Activated CD4-positive, alpha-beta memory T cell treated with anti-CD3 and anti-CD28 coated beads for 36 hours (primary cell): Measurements from ENCODE around the gene ACYP1. TPM values are rescaled to one million over a fixed set of nuclear protein-coding genes. Genes with fewer than 3 reads are reported as not detected.

Experiments
- CTCF ChIA-PET: fragments of 350-600 bp; sonication (Branson Sonifier 250); formaldehyde crosslinking; loops from one replicate; lab custom pipeline; 2021; ENCODE audit warnings: antibody characterized with exemption, inconsistent platforms; lab: Charles Lee
- POLR2A ChIA-PET: fragments of 350-600 bp; sonication (Branson Sonifier 250); formaldehyde crosslinking; loops from one replicate; lab custom pipeline; 2021; ENCODE audit warnings: antibody characterized with exemption; lab: Charles Lee
- DNase-seq: peaks from one replicate; pipeline ENCODE4 v3.0.0-alpha.2; 2020
- H3K27ac Mint-ChIP-seq: one replicate; pipeline ENCODE4 v1.8.0; 2021; ENCODE audit warnings: mixed read lengths
- H3K27me3 Mint-ChIP-seq: one replicate; pipeline ENCODE4 v1.8.0; 2021; ENCODE audit warnings: mixed read lengths
- H3K36me3 Mint-ChIP-seq: one replicate; pipeline ENCODE4 v1.8.0; 2021; ENCODE audit warnings: mixed read lengths
- H3K4me1 Mint-ChIP-seq: one replicate; pipeline ENCODE4 v1.8.0; 2021; ENCODE audit warnings: low read depth, mixed read lengths
- H3K4me3 Mint-ChIP-seq: one replicate; pipeline ENCODE4 v1.8.0; 2021; ENCODE audit warnings: mild to moderate bottlenecking, mixed read lengths
- H3K9me3 Mint-ChIP-seq: one replicate; pipeline ENCODE4 v1.8.0; 2021; ENCODE audit warnings: mixed read lengths
- intact Hi-C: fragments of 100-400 bp; cut with micrococcal nuclease; formaldehyde crosslinking; loops from one replicate; pipeline ENCODE4 v1.15.1; 2023
- total RNA-seq, 2 experiments: library from RNA; stranded (reverse); gene quantifications; one replicate each; pipeline ENCODE4 v1.2.3, GENCODE V29; 2021

Gene ACYP1
- total RNA-seq, 2 experiments from 2014 or later: 41.3 to 45.8 TPM

DNA sequence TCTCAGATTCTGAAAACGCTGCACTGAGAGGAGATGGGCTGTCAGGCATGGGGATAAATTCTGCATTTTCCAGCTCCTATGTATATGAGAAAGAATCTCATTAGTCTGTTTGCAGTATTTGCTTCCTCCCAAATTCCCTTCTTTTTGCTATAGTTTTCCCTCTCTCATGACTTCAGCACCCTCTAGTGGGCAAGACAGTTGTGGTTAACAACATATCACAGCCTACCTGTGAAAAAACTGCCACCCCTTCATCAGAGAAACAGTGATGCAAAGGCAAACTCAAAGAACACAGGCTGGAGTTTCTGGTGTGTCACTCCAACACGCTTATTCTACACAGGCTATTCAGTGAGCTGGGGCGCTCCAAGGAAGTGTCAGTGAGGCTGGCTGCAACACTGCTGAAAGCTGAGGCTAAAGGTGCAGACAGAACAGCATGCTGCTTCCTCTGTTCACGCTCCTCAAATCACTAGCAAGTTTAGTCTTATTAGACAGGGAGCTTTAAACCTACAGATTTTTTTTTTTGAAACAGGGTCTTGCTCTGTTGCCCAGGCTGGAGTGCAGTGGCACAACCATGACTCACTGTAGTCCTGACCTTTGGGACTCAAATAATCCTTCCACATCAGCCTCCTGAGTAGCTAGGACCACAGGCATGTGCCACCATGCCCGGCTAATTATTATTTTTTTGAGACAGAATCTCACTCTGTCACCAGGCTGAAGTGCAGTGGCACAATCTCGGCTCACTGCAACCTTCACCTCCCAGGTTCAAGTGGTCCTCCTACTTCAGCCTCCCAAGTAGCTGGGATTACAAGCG, 24.9 kb upstream of the ACYP1 start:
- ChIA-PET CTCF (interaction anchor here (0.6 to 7.3 kb wide), 52 partner anchors 10 to 1605 kb away, joined by 3 to 71 read pairs (median 4); partner anchors contain the start of genes ACYP1, DLST, RPS6KL1 and ZC2HC1C), POLR2A (no interaction called here)
- DNase-seq: peak; percentile 23
- intact Hi-C loops: loop anchor here (1.0 kb wide), 2 partner anchors 143 to 227 kb away; no protein-coding TSS in a partner anchor
- no peak overlapping the region for H3K27ac Mint-ChIP-seq
- peaks cover 16% of the 10 kb centered on the region for H3K36me3 Mint-ChIP-seq
- H3K4me3 Mint-ChIP-seq: no peak overlapping the region
- no peaks in the 10 kb centered on the region for H3K4me1 Mint-ChIP-seq
- no peaks in the 10 kb centered on the region for H3K27me3 Mint-ChIP-seq
- no peaks in the 10 kb centered on the region for H3K9me3 Mint-ChIP-seq

DNA sequence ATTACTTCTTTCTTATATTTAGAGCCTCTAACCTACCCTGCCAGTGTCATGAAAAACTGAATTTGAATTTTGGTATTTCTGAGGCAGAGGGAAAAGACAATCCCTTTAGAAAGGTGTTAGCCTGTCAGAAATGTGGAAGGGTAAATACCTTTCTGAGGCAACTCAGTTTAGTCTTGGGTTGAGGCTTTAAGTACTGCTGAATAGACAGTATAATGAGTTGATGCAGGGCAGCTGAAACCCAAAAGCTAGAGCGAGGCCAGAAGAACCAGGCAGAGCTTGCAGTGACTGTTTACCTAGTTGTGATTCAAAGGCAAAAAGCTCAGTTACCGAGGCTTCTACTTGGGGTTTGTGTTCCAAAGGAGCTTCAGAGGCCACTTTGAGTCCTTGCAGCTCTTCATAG, 24.3 kb upstream of the ACYP1 start:
- H3K36me3 Mint-ChIP-seq: peaks cover 18% of the 10 kb centered on the region
- no peak overlapping the region for H3K27ac Mint-ChIP-seq

DNA sequence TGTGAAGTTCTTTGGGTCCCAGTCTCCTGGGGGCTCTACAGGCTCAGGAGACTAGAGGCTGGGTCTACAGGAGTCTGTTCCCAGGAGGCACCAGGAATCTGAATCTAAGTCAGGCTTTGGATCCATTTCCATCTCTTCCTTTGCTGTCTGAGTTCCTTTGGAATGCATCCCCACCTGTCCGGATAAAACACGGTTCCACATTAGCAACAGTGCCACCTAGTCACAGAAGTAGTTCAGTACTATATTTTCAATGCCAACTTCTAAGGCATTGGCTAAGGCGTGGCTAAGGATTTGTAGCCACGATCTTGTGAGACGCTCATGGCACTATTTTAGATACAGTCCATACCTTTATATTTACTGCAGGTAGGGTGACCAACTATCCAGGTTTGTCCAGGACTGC, 20.7 kb upstream of the ACYP1 start:
- no peak for DNase-seq
- ChIA-PET POLR2A (no interaction called here), CTCF (interaction anchor here (1.0 to 7.3 kb wide), 2 partner anchors 138 to 223 kb away, joined by 3 to 71 read pairs; no protein-coding TSS in a partner anchor)
- H3K36me3 Mint-ChIP-seq: peaks cover 23% of the 10 kb centered on the region
- H3K27me3 Mint-ChIP-seq: no peaks in the 10 kb centered on the region
- no peaks in the 10 kb centered on the region for H3K4me1 Mint-ChIP-seq
- intact Hi-C loops: no loop called here
- H3K9me3 Mint-ChIP-seq: no peaks in the 10 kb centered on the region
- H3K27ac Mint-ChIP-seq: no peak overlapping the region
- no peak overlapping the region for H3K4me3 Mint-ChIP-seq

More for the DNA sequence above, 24.3 kb upstream of the ACYP1 start:
- CTCF ChIA-PET: interaction anchor here (0.6 to 7.3 kb wide), 49 partner anchors 10 to 1605 kb away, joined by 3 to 71 read pairs (median 4); partner anchors contain the start of genes ACYP1, DLST, RPS6KL1 and ZC2HC1C
- H3K4me3 Mint-ChIP-seq: no peak overlapping the region
- intact Hi-C loops: loop anchor here (1.0 kb wide), 2 partner anchors 143 to 227 kb away; no protein-coding TSS in a partner anchor
- no peaks in the 10 kb centered on the region for H3K27me3 Mint-ChIP-seq
- DNase-seq: no peak
- H3K9me3 Mint-ChIP-seq: no peaks in the 10 kb centered on the region
- POLR2A ChIA-PET: no interaction called here
- H3K4me1 Mint-ChIP-seq: no peaks in the 10 kb centered on the region

DNA sequence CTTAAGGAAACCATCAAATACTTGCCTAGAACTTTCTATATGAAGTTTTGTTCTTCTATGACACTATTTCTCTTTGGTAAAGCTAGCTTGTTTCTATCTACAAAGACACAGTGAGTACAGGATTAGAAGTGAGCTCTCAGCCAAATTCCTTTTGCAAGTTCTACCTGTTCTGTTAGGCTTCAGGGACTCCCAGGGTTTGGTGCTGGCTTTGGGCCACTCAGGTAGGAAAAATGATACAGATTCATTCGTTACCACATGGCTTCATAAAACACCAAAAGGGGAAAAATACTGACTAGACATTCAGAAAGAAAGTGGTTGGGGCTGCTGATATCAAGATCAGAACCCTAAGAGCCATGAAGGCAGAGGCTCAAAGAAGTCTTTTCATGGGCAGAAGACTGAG, 19.4 kb upstream of the ACYP1 start:
- intact Hi-C loops: no loop called here
- no peaks in the 10 kb centered on the region for H3K9me3 Mint-ChIP-seq
- ChIA-PET CTCF (interaction anchor here (2.0 to 7.3 kb wide), 2 partner anchors 178 to 222 kb away, joined by 6 to 71 read pairs; no protein-coding TSS in a partner anchor), POLR2A (no interaction called here)
- no peak overlapping the region for H3K4me3 Mint-ChIP-seq
- peaks cover 23% of the 10 kb centered on the region for H3K36me3 Mint-ChIP-seq
- H3K27ac Mint-ChIP-seq: no peak overlapping the region
- no peaks in the 10 kb centered on the region for H3K27me3 Mint-ChIP-seq
- no peak for DNase-seq
- H3K4me1 Mint-ChIP-seq: no peaks in the 10 kb centered on the region

DNA sequence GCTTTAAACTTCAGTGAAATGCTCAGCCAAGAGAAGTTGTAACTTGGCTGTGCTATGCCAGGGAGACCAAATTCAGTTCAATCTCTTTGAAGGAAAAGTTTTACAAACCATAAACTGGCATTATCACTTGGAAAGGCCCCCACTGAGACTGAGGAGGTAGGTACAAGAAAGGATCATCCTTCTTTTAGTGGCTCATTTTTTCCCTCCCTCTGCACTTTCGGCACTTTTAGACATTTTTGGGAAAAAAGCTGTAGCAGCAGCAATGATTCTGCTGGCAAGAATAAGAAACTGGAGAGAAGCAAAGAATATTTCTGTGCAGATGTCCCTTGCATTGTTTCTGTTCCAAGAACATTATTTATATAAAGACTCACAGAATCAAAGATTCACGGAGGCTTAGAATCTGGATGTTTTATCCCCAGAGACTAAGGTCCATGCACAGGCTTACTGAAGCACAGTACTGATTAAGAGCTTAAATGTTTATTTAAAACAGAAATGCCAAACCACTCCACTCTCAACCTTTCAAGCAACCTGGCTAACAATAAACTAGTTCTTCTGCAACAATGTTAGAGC, 17.9 kb upstream of the ACYP1 start:
- no peak for DNase-seq
- Mint-ChIP-seq H3K4me3 (no peak overlapping the region), H3K4me1 (no peaks in the 10 kb centered on the region), H3K9me3 (no peaks in the 10 kb centered on the region), H3K27ac (no peak overlapping the region), H3K27me3 (no peaks in the 10 kb centered on the region), H3K36me3 (peaks cover 20% of the 10 kb centered on the region)
- POLR2A ChIA-PET: no interaction called here
- intact Hi-C loops: no loop called here
- CTCF ChIA-PET: interaction anchor here (2.0 kb wide), 1 partner anchor 176 kb away, joined by 6 read pairs; no protein-coding TSS in a partner anchor

DNA sequence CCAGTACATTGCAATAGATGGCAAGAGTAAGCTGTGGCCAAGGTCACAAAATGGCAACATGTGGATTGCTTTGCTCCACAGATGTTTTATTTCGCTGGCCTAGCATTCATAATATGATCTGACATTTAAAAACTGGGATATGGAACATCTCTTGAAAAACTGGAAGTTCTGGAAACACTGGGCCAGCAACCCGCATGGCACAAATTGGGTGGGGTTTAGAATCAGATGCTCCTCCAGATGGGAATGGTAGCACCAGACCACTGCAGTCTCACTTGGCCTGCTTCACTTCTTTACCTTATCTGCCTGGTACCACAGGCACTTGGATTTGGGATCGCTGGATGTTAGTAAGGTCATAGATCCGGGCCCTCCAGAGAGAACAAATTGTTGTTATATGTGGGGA, 15.7 kb upstream of the ACYP1 start:
- Mint-ChIP-seq H3K4me1 (no peaks in the 10 kb centered on the region), H3K27ac (no peak overlapping the region), H3K36me3 (peaks cover 11% of the 10 kb centered on the region), H3K27me3 (no peaks in the 10 kb centered on the region), H3K4me3 (no peak overlapping the region), H3K9me3 (no peaks in the 10 kb centered on the region)
- intact Hi-C loops: no loop called here
- CTCF ChIA-PET: interaction anchor here (1.3 to 2.9 kb wide), 4 partner anchors 9 to 224 kb away, joined by 3 to 14 read pairs (median 4); partner anchors contain the start of gene ACYP1
- no peak for DNase-seq
- POLR2A ChIA-PET: no interaction called here

DNA sequence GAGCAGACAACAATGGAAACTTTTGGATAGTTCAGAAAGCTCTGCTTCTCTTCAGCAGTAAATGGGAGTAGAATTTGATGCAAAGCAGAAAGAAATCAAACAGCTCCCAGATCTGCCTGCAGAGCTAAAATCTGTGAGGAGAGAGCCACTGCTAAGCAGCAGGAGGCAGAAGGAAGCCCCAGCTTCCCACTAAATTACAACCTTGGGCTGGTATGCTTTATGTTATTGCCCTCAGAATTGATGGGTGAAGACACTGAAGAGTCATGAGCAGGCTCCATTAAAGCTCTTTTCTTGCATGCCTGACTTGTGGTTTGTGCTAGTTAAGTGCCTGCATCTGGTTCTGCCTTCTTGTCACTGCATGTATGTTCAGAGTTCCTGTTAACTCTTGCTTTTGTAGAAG, 14.0 kb upstream of the ACYP1 start:
- intact Hi-C loops: no loop called here
- POLR2A ChIA-PET: no interaction called here

DNA sequence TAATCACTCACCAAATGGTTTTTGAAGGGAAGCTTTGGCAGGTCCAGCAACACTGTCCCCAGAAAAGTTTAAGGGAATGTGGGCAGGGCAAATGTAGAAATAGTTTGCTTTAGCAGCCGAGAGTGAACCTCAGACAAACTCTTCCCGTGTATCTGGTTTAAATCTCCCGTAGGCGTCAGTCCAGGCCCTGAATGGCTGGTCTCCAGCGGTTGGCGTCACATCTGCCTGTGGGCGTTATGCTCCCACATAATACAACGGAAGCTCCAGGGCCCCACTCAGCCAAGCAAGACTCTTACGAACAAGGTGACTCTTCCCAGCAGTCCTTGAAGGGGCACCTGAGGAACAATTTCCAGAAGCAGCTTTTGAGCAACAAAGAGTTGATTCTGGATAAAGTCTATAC, 6.6 kb upstream of the ACYP1 start:
- H3K4me1 Mint-ChIP-seq: peaks cover 2% of the 10 kb centered on the region
- H3K36me3 Mint-ChIP-seq: no peaks in the 10 kb centered on the region
- no peak overlapping the region for H3K27ac Mint-ChIP-seq
- ChIA-PET POLR2A (no interaction called here), CTCF (interaction anchor here (2.4 kb wide), 1 partner anchor 209 kb away, joined by 12 read pairs; no protein-coding TSS in a partner anchor)
- DNase-seq: no peak
- H3K27me3 Mint-ChIP-seq: no peaks in the 10 kb centered on the region
- H3K4me3 Mint-ChIP-seq: no peak overlapping the region
- no peaks in the 10 kb centered on the region for H3K9me3 Mint-ChIP-seq
- intact Hi-C loops: no loop called here

More for the DNA sequence above, 14.0 kb upstream of the ACYP1 start:
- CTCF ChIA-PET: interaction anchor here (1.8 to 2.9 kb wide), 2 partner anchors 10 to 173 kb away, joined by 6 to 14 read pairs; no protein-coding TSS in a partner anchor
- Mint-ChIP-seq H3K4me1 (no peaks in the 10 kb centered on the region), H3K27ac (no peak overlapping the region), H3K4me3 (no peak overlapping the region), H3K27me3 (no peaks in the 10 kb centered on the region), H3K9me3 (no peaks in the 10 kb centered on the region), H3K36me3 (peaks cover 6% of the 10 kb centered on the region)
- DNase-seq: no peak

DNA sequence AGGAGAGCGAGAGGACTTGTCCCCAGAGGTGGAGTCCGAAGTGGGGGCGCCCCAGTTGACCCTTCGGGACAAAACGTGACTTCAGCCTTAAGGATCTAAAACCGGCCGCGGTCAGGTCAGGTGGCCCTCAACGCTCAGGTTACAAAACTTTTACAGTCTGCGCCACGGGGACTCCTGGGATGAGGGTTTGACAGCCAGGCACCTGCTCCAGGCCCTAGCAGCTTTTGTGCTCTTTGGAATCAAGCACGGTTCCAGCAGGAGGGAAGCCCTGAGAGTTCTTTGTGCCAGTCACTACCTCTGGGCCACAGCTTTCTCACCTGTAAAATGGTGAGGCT, 6.0 kb upstream of the ACYP1 start:
- POLR2A ChIA-PET: interaction anchor here (0.8 to 0.9 kb wide), 2 partner anchors 57 to 66 kb away, joined by 3 to 4 read pairs; partner anchors contain the start of gene NEK9
- intact Hi-C loops: no loop called here

DNA sequence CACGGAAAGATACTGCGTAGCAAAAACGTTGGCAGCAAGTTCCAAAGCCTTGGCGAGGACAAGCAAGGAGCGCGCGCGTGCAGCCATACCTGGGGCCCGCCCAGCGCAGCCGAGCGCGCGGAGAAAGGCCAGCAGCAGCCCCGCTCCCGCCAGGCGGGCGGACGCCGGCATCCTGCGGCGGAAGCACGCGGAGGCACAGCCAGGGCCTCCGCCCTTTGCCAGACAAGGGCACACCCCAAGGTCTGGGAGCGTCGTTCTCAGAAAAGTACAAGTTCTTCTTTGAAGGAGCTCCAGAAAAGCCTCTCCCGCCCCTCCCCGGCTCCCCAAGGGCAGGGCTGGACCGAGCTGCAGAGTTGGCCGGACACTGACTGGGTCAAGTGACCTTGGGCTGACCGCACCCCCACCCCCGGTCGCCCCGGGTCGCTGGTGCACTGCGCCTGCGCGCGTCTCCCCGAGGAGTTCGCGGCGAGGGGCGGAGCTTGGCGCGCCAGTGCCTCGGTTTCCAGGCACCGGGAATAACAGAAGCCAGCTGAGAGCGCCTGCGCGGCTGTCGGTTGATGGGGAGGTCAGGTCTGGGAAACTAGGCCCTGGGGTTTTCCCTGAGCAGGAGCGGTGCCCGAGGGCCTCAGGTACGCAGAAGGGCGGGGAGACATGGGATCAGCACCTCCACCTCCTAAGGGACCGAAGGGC, 5.4 kb upstream of the ACYP1 start, which contains the start of gene ZC2HC1C:
TSS of gene ZC2HC1C (plus strand) at position 521 of the 690 bp plus-strand sequence. CDS start 933 bp downstream, outside the sequence.
- peak; percentile 78 for DNase-seq
- no peaks in the 10 kb centered on the region for H3K27me3 Mint-ChIP-seq
- ChIA-PET CTCF (interaction anchor here (0.6 to 2.4 kb wide), 6 partner anchors 20 to 592 kb away, joined by 3 to 12 read pairs (median 3); no protein-coding TSS in a partner anchor), POLR2A (interaction anchor here (0.8 to 0.9 kb wide), 2 partner anchors 57 to 66 kb away, joined by 3 to 4 read pairs; partner anchors contain the start of gene NEK9)
- H3K9me3 Mint-ChIP-seq: no peaks in the 10 kb centered on the region
- H3K36me3 Mint-ChIP-seq: no peaks in the 10 kb centered on the region
- peaks cover 6% of the 10 kb centered on the region for H3K4me1 Mint-ChIP-seq
- H3K4me3 Mint-ChIP-seq: no peak within 1 kb of the TSS
- peak within 1 kb of the TSS; percentile 42 for H3K27ac Mint-ChIP-seq
- intact Hi-C loops: no loop called here

More for the DNA sequence above, 6.0 kb upstream of the ACYP1 start:
- Mint-ChIP-seq H3K27me3 (no peaks in the 10 kb centered on the region), H3K27ac (peak overlapping the region; percentile 42), H3K9me3 (no peaks in the 10 kb centered on the region), H3K4me3 (no peak overlapping the region), H3K36me3 (no peaks in the 10 kb centered on the region), H3K4me1 (peaks cover 3% of the 10 kb centered on the region)
- CTCF ChIA-PET: interaction anchor here (0.6 to 2.4 kb wide), 4 partner anchors 123 to 592 kb away, joined by 3 to 12 read pairs (median 4); no protein-coding TSS in a partner anchor
- DNase-seq: no peak
